Measurements from ENCODE around the gene GSTT2B. TPM values are rescaled to one million over a fixed set of nuclear protein-coding genes. Genes with fewer than 3 reads are reported as not detected.
"Not testable (repeated sequence)": the region's sequence is repeated elsewhere in the genome, so short reads cannot be mapped to it uniquely, and the experiment has no call there.

The GSTT2B gene
- total RNA-seq, 1 donor from 2014 or later: not detected

DNA sequence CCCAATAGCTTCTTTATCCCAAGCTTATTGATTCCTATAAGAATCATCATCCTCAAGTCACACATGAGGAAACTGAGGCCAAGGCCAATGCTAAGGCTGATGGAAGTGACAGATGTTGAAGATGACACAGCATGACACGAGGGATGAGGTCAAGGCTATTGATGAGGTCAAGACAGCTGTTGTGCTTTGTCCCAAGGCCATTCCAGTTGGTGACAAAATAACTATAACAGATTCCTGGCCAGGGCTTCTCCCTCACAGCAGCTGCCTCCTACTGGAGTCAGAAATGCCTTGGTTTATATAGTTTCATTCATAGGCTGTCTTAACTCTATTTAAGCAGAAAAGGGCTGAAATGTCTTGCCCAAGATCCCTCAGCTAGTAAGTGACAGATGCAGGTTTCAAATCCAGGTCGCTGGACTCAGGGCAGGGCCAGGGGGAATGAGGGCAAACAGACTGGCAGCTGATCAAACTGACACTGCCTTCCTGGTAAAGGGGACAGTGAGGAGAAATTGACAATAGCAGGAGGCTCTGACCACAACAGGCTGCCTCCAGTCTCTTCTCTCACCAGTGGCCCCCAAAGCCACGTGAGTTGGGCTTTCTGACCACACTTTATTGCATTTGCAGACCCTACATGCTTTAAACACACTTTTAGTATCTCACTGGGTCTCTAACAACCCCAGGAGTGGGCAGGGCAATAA, 50.4 kb downstream of the GSTT2B start:
- Mint-ChIP-seq H3K4me3 (ENCODE audit: unreplicated experiment) (no peak overlapping the region), H3K4me1 (ENCODE audit: unreplicated experiment) (peaks cover 14% of the 10 kb centered on the region), H3K9me3 (ENCODE audit: unreplicated experiment) (no peaks in the 10 kb centered on the region), H3K27me3 (ENCODE audit: unreplicated experiment) (no peaks in the 10 kb centered on the region), H3K27ac (ENCODE audit: unreplicated experiment) (no peak overlapping the region), H3K36me3 (ENCODE audit: unreplicated experiment) (no peaks in the 10 kb centered on the region)
- TF ChIP-seq, protein P1, sequence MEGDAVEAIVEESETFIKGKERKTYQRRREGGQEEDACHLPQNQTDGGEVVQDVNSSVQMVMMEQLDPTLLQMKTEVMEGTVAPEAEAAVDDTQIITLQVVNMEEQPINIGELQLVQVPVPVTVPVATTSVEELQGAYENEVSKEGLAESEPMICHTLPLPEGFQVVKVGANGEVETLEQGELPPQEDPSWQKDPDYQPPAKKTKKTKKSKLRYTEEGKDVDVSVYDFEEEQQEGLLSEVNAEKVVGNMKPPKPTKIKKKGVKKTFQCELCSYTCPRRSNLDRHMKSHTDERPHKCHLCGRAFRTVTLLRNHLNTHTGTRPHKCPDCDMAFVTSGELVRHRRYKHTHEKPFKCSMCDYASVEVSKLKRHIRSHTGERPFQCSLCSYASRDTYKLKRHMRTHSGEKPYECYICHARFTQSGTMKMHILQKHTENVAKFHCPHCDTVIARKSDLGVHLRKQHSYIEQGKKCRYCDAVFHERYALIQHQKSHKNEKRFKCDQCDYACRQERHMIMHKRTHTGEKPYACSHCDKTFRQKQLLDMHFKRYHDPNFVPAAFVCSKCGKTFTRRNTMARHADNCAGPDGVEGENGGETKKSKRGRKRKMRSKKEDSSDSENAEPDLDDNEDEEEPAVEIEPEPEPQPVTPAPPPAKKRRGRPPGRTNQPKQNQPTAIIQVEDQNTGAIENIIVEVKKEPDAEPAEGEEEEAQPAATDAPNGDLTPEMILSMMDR (IDR thresholded peaks at IDR 0.05): no peak
- no peak for DNase-seq (ENCODE audit: extremely low spot score, unreplicated experiment)

DNA sequence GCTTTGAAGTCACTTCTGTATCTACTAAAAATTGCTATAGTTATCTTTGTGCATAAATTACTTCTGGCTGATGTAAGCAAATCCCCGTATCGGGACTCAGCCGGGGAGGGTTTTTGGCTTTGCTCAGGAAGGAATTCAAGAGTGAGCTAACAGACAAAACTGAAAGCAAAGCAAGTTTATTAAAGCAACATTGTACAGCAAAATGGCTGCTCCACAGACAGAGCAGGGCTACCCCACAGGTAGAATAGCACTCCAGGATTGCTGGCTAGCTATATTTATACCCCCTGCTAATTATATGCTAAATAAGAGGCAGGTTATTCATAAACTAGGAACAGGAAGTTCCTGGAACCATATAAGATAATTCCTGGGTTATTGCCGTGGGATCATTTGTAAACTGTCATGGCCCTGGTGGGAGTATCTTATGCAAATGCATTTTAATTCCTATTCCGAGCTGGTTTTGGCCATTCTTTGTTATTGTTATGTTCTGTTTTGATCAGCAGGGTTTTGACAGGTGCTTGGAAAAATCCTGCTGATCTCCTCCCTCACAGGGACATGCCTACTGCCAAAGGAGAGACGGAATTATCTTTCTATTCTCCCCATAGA, 51.6 kb downstream of the GSTT2B start:
- TF ChIP-seq, protein P1 (IDR thresholded peaks at IDR 0.05): no peak
- no peak for DNase-seq (ENCODE audit: extremely low spot score, unreplicated experiment)

DNA sequence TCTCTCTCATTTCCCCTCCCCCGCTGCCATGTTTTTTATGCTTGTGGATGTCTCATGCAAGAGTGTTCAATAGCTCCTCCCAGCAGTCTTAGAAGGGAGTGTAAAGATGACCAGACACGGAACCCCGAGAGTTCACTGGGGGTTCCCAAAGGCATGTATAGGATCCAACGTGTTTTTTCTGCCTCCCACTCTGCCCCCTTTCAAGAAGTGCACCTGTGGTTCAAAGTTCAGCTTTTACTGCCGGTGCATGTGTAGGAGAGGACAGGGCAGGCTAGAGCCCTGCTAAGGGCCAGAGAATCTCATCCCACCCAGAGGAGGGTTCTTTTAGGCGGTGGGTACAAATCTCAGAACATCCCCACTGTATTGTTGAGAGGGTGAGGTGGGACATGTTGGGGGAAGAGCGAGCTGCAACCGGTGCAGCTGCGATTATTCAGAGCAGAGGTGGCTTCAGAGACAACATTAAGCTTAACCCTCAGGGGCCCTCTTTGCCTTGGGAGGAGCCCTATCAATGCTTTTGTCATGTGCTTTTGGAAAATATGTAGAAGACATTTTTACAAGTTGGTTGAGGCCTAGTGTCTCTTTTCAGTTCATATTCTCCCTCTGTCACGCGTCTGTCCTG, 52.3 kb downstream of the GSTT2B start:
- no peak for DNase-seq (ENCODE audit: extremely low spot score, unreplicated experiment)
- TF ChIP-seq, protein P1 (IDR thresholded peaks at IDR 0.05): no peak
- Mint-ChIP-seq H3K36me3 (ENCODE audit: unreplicated experiment) (peaks cover 3% of the 10 kb centered on the region), H3K4me1 (ENCODE audit: unreplicated experiment) (peaks cover 9% of the 10 kb centered on the region), H3K27me3 (ENCODE audit: unreplicated experiment) (no peaks in the 10 kb centered on the region), H3K4me3 (ENCODE audit: unreplicated experiment) (no peak overlapping the region), H3K27ac (ENCODE audit: unreplicated experiment) (no peak overlapping the region), H3K9me3 (ENCODE audit: unreplicated experiment) (no peaks in the 10 kb centered on the region)

More for the DNA sequence above, 51.6 kb downstream of the GSTT2B start:
- Mint-ChIP-seq H3K36me3 (ENCODE audit: unreplicated experiment) (peaks cover 3% of the 10 kb centered on the region), H3K4me1 (ENCODE audit: unreplicated experiment) (peaks cover 11% of the 10 kb centered on the region), H3K4me3 (ENCODE audit: unreplicated experiment) (no peak overlapping the region), H3K9me3 (ENCODE audit: unreplicated experiment) (no peaks in the 10 kb centered on the region), H3K27me3 (ENCODE audit: unreplicated experiment) (no peaks in the 10 kb centered on the region), H3K27ac (ENCODE audit: unreplicated experiment) (no peak overlapping the region)

DNA sequence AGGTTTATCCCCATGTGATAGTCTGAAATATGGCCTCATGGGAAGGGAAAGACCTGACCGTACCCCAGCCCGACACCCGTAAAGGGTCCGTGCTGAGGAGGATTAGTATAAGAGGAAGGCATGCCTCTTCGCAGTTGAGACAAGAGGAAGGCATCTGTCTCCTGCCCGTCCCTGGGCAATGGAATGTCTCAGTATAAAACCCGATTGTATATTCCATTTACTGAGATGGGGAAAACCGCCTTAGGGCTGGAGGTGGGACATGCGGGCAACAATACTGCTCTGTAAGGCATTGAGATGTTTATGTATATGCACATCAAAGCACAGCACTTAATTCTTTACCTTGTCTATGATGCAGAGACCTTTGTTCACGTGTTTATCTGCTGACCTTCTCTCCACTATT, 53.6 kb downstream of the GSTT2B start:
- not testable (repeated sequence) for DNase-seq (ENCODE audit: extremely low spot score, unreplicated experiment); H3K36me3 Mint-ChIP-seq (ENCODE audit: unreplicated experiment); H3K9me3 Mint-ChIP-seq (ENCODE audit: unreplicated experiment); H3K4me3 Mint-ChIP-seq (ENCODE audit: unreplicated experiment); H3K27me3 Mint-ChIP-seq (ENCODE audit: unreplicated experiment); H3K4me1 Mint-ChIP-seq (ENCODE audit: unreplicated experiment); H3K27ac Mint-ChIP-seq (ENCODE audit: unreplicated experiment)

Other genes with a start within 250 kb of the GSTT2B start
- 12.5 TPM in 2 replicates for gene ZNF70, start 210.1 kb downstream of the GSTT2B start, total RNA-seq
- gene VPREB3, start 206.8 kb downstream of the GSTT2B start, total RNA-seq: not detected in 2 replicates
- gene C22orf15, start 198.2 kb downstream of the GSTT2B start, total RNA-seq: not detected in 2 replicates
- 30.6 and 34.0 TPM in 2 replicates for gene CHCHD10, start 193.2 kb downstream of the GSTT2B start, total RNA-seq
- gene MMP11, start 188.3 kb downstream of the GSTT2B start, total RNA-seq: 72.5 and 76.5 TPM in 2 replicates
- gene SMARCB1, start 174.2 kb downstream of the GSTT2B start, total RNA-seq: 126 and 127 TPM in 2 replicates
- gene DERL3, start 122.2 kb downstream of the GSTT2B start, total RNA-seq: 0.52 and 0.56 TPM in 2 replicates
- gene SLC2A11, start 103.3 kb downstream of the GSTT2B start, total RNA-seq: 19.0 and 22.6 TPM in 2 replicates
- gene MIF, start 66.8 kb downstream of the GSTT2B start, total RNA-seq: 354 and 363 TPM in 2 replicates
- not detected in 2 replicates for gene DDTL, start 5.7 kb upstream of the GSTT2B start, total RNA-seq
- gene DDT, start 13.2 kb upstream of the GSTT2B start, total RNA-seq: 108 and 113 TPM in 2 replicates
- not detected in 2 replicates for gene GSTT2, start 18.9 kb upstream of the GSTT2B start, total RNA-seq
- not detected in 2 replicates for gene GSTT4, start 44.3 kb upstream of the GSTT2B start, total RNA-seq
- 53.4 and 55.6 TPM in 2 replicates for gene CABIN1, start 50.1 kb upstream of the GSTT2B start, total RNA-seq
- 4.2 and 4.5 TPM in 2 replicates for gene SUSD2, start 220.3 kb upstream of the GSTT2B start, total RNA-seq